H9 (cell line): ENCODE measurements around the gene HTRA1. TPM values are rescaled to one million over a fixed set of nuclear protein-coding genes. Genes with fewer than 3 reads are reported as not detected.

Experiments used
- DNase-seq: peaks from one replicate; pipeline ENCODE4 v3.0.0-alpha.2; 2017
- H2AFZ ChIP-seq: one replicate; pipeline ENCODE4 v1.6.1; 2013; ENCODE audit warnings: mild to moderate bottlenecking, low read length, control low read depth, moderate library complexity
- H2AK5ac ChIP-seq: 2 replicates; pipeline ENCODE4 v1.6.1; 2013; ENCODE audit warnings: low read length, control low read depth, mixed read lengths; ENCODE audit not compliant: insufficient read length
- H2BK120ac ChIP-seq: one replicate; pipeline ENCODE4 v1.6.1; 2013; ENCODE audit warnings: low read depth, mild to moderate bottlenecking, low read length, control low read depth, inconsistent platforms; ENCODE audit not compliant: poor library complexity, severe bottlenecking
- H2BK12ac ChIP-seq: 2 replicates; pipeline ENCODE4 v1.6.1; 2013; ENCODE audit warnings: low read length, control low read depth, mixed read lengths, low read depth; ENCODE audit not compliant: insufficient read length
- H2BK15ac ChIP-seq: 2 replicates; pipeline ENCODE4 v1.6.1; 2013; ENCODE audit warnings: low read depth, low read length, control low read depth
- H2BK20ac ChIP-seq: one replicate; pipeline ENCODE4 v1.6.1; 2013; ENCODE audit warnings: low read depth, mild to moderate bottlenecking, low read length, control low read depth, inconsistent platforms; ENCODE audit not compliant: poor library complexity, severe bottlenecking
- H2BK5ac ChIP-seq: 2 replicates; pipeline ENCODE4 v1.6.1; 2013; ENCODE audit warnings: low read length, control low read depth, mixed read lengths; ENCODE audit not compliant: insufficient read length
- H3K14ac ChIP-seq: 2 replicates; pipeline ENCODE4 v1.6.1; 2013; ENCODE audit warnings: low read length, control low read depth; ENCODE audit not compliant: insufficient read depth
- H3K18ac ChIP-seq: 2 replicates; pipeline ENCODE4 v1.6.1; 2013; ENCODE audit warnings: low read depth, mild to moderate bottlenecking, mixed read lengths, low read length, control low read depth; ENCODE audit not compliant: insufficient read length
- H3K23ac ChIP-seq: 2 replicates; pipeline ENCODE4 v1.6.1; 2013; ENCODE audit warnings: low read length, control low read depth, mixed read lengths, low read depth; ENCODE audit not compliant: insufficient read length
- H3K23me2 ChIP-seq: 2 replicates; pipeline ENCODE4 v1.6.1; 2013; ENCODE audit warnings: low read depth, mild to moderate bottlenecking, mixed read lengths, low read length, control low read depth; ENCODE audit not compliant: insufficient read length, poor library complexity, severe bottlenecking
- H3K27ac ChIP-seq: 2 replicates; pipeline ENCODE4 v1.5.1; 2013; ENCODE audit warnings: low read length, control low read depth, mixed read lengths, low read depth; ENCODE audit not compliant: insufficient read length
- H3K27me3 ChIP-seq: 2 replicates; pipeline ENCODE4 v1.6.1; 2013; ENCODE audit warnings: low read length, control low read depth, inconsistent platforms; ENCODE audit not compliant: insufficient read depth
- H3K4ac ChIP-seq: 2 replicates; pipeline ENCODE4 v1.6.1; 2013; ENCODE audit warnings: low read depth, mild to moderate bottlenecking, control low read depth, inconsistent platforms, low read length, moderate library complexity
- H3K4me1 ChIP-seq: 2 replicates; pipeline ENCODE4 v1.6.1; 2013; ENCODE audit warnings: low read length, control low read depth, inconsistent platforms; ENCODE audit not compliant: insufficient read depth
- H3K4me2 ChIP-seq: 2 replicates; pipeline ENCODE4 v1.6.1; 2013; ENCODE audit warnings: low read length, control low read depth, mixed read lengths; ENCODE audit not compliant: insufficient read length, insufficient read depth
- H3K56ac ChIP-seq: 2 replicates; pipeline ENCODE4 v1.6.1; 2013; ENCODE audit warnings: low read depth, mild to moderate bottlenecking, mixed read lengths, low read length, control low read depth; ENCODE audit not compliant: insufficient read length
- H3K79me1 ChIP-seq: 2 replicates; pipeline ENCODE4 v1.6.1; 2013; ENCODE audit warnings: low read depth, mild to moderate bottlenecking, moderate library complexity, low read length, control low read depth, inconsistent platforms; ENCODE audit not compliant: insufficient read depth, poor library complexity, severe bottlenecking
- H3K79me2 ChIP-seq: 2 replicates; pipeline ENCODE4 v1.6.1; 2013; ENCODE audit warnings: low read length, control low read depth, inconsistent platforms; ENCODE audit not compliant: insufficient read depth
- H3K9ac ChIP-seq: 2 replicates; pipeline ENCODE4 v1.6.1; 2013; ENCODE audit warnings: low read length, control low read depth, mixed read lengths; ENCODE audit not compliant: insufficient read length; ENCODE audit errors: extremely low read depth
- H3K9me3 ChIP-seq: one replicate; pipeline ENCODE4 v1.6.1; 2013; ENCODE audit warnings: low read depth, low read length, inconsistent platforms; ENCODE audit not compliant: control insufficient read depth
- H3T11ph ChIP-seq: one replicate; pipeline ENCODE4 v1.6.1; 2013; ENCODE audit warnings: mild to moderate bottlenecking, low read length, control low read depth, inconsistent platforms
- H4K20me1 ChIP-seq: one replicate; pipeline ENCODE4 v1.6.1; 2013; ENCODE audit not compliant: control insufficient read depth, insufficient read length, insufficient read depth
- H4K5ac ChIP-seq: 2 replicates; pipeline ENCODE4 v1.6.1; 2013; ENCODE audit warnings: low read depth, mild to moderate bottlenecking, mixed read lengths, low read length, control low read depth; ENCODE audit not compliant: insufficient read length
- H4K8ac ChIP-seq: replicated peaks from 2 replicates; pipeline ENCODE4 v1.6.1; 2013; ENCODE audit warnings: low read length, control low read depth, mixed read lengths, low read depth; ENCODE audit not compliant: insufficient read length
- H4K91ac ChIP-seq: 2 replicates; pipeline ENCODE4 v1.6.1; 2013; ENCODE audit warnings: low read depth, mild to moderate bottlenecking, moderate library complexity, mixed read lengths, low read length, control low read depth; ENCODE audit not compliant: insufficient read length
- H3K27ac Mint-ChIP-seq, 3 experiments: 2 replicates in 2 of 3; 3 replicates in 1 of 3; pipeline ENCODE4 v1.8.0; 2020 to 2021; ENCODE audit warnings: mixed read lengths in 3 of 3, mild to moderate bottlenecking in 1 of 3, moderate library complexity in 1 of 3
- H3K27me3 Mint-ChIP-seq: 2 replicates; pipeline ENCODE4 v1.8.0; 2021; ENCODE audit warnings: low read depth, mild to moderate bottlenecking, moderate library complexity, mixed read lengths
- H3K36me3 Mint-ChIP-seq, 3 experiments: 2 replicates in 2 of 3; 3 replicates in 1 of 3; pipeline ENCODE4 v1.8.0; 2020 to 2021; ENCODE audit warnings: low read depth in 3 of 3, mixed read lengths in 3 of 3; ENCODE audit not compliant: insufficient read depth in 1 of 3
- H3K4me1 Mint-ChIP-seq, 2 experiments: 2 replicates each; pipeline ENCODE4 v1.8.0; 2020; ENCODE audit warnings: mixed read lengths in 2 of 2
- H3K4me3 Mint-ChIP-seq, 2 experiments: 2 replicates in 1 of 2; 3 replicates in 1 of 2; pipeline ENCODE4 v1.8.0; 2020 to 2021; ENCODE audit warnings: mild to moderate bottlenecking in 2 of 2, mixed read lengths in 2 of 2, moderate library complexity in 1 of 2
- H3K9me3 Mint-ChIP-seq, 2 experiments: 2 replicates in 1 of 2; 3 replicates in 1 of 2; pipeline ENCODE4 v1.8.0; 2020; ENCODE audit warnings: mild to moderate bottlenecking in 2 of 2, mixed read lengths in 2 of 2, moderate library complexity in 1 of 2
- WGBS: extraction: QIAGEN DNeasy Blood & Tissue Kit; methylation state at CpG from one replicate; pipeline ENCODE4 v1.1.7; 2013; ENCODE audit warnings: missing lambda C conversion rate, low lambda C conversion rate, mixed read lengths; ENCODE audit not compliant: insufficient read length; ENCODE audit errors: extremely low coverage; 5-methylcytosine and 5-hydroxymethylcytosine counted together
- total RNA-seq: library from RNA; stranded (reverse); gene quantifications from 2 replicates; pipeline ENCODE4 v1.2.1, GENCODE V29; 2021
- TF ChIP-seq, protein P1 (sequence below): fragments of 200-600 bp; sonication (generic); conservative IDR thresholded peaks from 3 replicates; pipeline ENCODE4 v1.8.0; 2021; ENCODE audit warnings: antibody characterized with exemption, mild to moderate bottlenecking

The HTRA1 gene
- total RNA-seq, 1 experiment from 2014 or later: 11.1 TPM

DNA sequence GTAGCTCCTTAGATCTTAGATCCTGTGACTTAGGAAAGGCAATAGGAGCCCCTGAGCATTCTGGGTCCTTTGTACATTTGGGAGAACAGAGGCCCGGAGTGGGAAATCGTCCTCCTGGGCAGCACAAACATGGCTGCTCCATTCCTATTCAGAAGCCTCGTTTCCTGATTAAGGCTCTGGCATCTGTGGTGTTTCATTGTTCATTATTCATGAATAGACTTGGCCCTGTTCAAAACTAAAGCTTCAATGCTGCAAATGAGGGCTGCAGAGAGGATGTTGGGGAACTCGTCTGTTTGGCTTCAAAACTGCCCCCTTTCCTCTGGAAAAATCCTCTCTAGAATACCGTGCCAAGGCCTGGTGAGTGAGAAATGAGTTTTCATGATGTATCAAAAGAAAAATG, 3.4 kb upstream of the HTRA1 start:
- Mint-ChIP-seq H3K27ac (no peak overlapping the region), H3K9me3 (no peaks in the 10 kb centered on the region; a peak in 2 of 5 replicates), H3K4me3 (no peak overlapping the region), H3K36me3 (no peaks in the 10 kb centered on the region), H3K4me1 (peaks cover 17 to 26% of the 10 kb centered on the region in 2 experiments), H3K27me3 (peaks cover 42% of the 10 kb centered on the region)
- WGBS: no CpG with 5 or more reads among the region's 5 CpGs
- no peak overlapping the region for H2BK5ac ChIP-seq
- no peak overlapping the region for H3K27ac ChIP-seq
- no peak overlapping the region for H4K91ac ChIP-seq
- no peaks in the 10 kb centered on the region for H3K4me1 ChIP-seq
- no peak overlapping the region for H4K8ac ChIP-seq
- H3K23ac ChIP-seq: no peak overlapping the region
- peaks cover 17% of the 10 kb centered on the region for H3K23me2 ChIP-seq
- DNase-seq: no peak
- no peak overlapping the region for H2AK5ac ChIP-seq
- no peak overlapping the region for H3K4ac ChIP-seq
- no peaks in the 10 kb centered on the region for H3K79me1 ChIP-seq
- H2BK12ac ChIP-seq: no peak overlapping the region
- H3K14ac ChIP-seq: no peak overlapping the region
- peaks cover 19% of the 10 kb centered on the region for H3K27me3 ChIP-seq
- no peak overlapping the region for H2BK20ac ChIP-seq
- no peak overlapping the region for H3K4me2 ChIP-seq
- H3K9me3 ChIP-seq: no peaks in the 10 kb centered on the region
- H3T11ph ChIP-seq: no peak overlapping the region
- TF ChIP-seq, protein P1, sequence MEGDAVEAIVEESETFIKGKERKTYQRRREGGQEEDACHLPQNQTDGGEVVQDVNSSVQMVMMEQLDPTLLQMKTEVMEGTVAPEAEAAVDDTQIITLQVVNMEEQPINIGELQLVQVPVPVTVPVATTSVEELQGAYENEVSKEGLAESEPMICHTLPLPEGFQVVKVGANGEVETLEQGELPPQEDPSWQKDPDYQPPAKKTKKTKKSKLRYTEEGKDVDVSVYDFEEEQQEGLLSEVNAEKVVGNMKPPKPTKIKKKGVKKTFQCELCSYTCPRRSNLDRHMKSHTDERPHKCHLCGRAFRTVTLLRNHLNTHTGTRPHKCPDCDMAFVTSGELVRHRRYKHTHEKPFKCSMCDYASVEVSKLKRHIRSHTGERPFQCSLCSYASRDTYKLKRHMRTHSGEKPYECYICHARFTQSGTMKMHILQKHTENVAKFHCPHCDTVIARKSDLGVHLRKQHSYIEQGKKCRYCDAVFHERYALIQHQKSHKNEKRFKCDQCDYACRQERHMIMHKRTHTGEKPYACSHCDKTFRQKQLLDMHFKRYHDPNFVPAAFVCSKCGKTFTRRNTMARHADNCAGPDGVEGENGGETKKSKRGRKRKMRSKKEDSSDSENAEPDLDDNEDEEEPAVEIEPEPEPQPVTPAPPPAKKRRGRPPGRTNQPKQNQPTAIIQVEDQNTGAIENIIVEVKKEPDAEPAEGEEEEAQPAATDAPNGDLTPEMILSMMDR: no peak
- no peak overlapping the region for H2BK15ac ChIP-seq
- no peak overlapping the region for H2BK120ac ChIP-seq
- H3K9ac ChIP-seq: no peak overlapping the region
- H3K79me2 ChIP-seq: no peaks in the 10 kb centered on the region
- H2AFZ ChIP-seq: no peak overlapping the region
- no peak overlapping the region for H4K5ac ChIP-seq
- no peak overlapping the region for H3K18ac ChIP-seq
- no peaks in the 10 kb centered on the region for H4K20me1 ChIP-seq
- no peak overlapping the region for H3K56ac ChIP-seq
